ENCODE data around the gene RNF207. TPM values are rescaled to one million over a fixed set of nuclear protein-coding genes. Genes with fewer than 3 reads are reported as not detected.

RNF207 gene
- 0.32 and 0.84 TPM in 2 replicates for total RNA-seq (2014; rRNA removed; shearing (Covaris generic))
- 0.34 and 0.88 TPM in 2 replicates for polyA plus RNA-seq (2015; cell fraction: cytosol; rRNA removed)
- polyA plus RNA-seq (2015; cell fraction: nucleus; rRNA removed), result 11.3 and 30.5 TPM in 2 replicates

DNA sequence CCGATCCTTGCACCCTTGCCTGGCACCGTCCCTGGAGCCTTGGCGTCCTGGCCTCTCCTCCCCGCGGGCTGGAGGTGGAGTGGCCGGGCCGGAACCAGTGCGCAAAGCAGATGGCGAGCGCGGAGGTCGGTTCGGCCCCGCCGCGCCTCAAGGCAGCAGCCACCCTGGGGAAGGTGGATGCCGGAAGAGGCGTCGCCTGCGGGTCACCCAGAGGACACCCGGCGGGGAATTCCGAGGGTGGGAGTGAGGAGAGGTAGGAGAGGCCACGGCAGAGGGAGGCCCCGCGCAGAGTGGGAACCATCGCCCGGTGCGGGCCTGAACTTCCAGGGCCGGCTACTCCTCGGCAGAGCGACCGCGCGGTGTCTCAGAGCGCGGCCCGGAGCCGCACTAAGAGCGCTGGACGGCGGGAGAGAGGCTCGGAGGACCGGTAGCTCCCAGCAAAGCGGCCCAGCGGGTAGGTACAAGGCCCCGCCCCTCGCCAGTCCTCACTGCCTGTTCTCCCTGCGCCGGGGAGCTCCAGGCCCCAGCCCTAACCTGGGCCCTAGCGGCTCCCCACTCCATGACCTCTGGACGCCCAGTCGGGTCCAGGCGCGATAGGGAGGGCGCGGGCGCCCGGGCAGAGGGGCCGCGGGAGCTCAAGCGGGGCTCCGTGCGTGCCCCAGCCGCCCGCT, at the start of gene RNF207:
TSS of gene RNF207 (plus strand) at position 271 of the 671 bp plus-strand sequence. CDS start 417 bp downstream, outside the sequence.
- no peak for DNase-seq (ENCODE audit: low read depth)

DNA sequence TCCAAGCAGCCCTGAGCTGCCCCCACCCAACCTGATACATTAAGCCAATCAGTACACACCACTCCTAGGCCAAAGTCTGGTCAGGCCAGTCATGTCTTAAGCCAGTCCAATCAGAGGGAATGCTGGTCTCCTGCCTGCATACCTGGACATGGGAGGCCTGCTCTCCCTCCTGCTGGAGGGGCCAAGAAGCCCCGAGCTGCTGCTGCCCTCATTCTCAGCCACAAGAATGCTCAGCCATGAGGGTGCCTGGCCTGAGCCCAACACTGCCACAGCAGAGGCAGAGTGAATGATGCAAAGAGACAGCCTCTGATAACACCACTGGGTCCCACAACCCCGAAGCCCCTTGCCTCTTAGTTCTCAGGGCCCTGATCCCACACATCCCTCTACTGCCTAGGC, 48.8 kb upstream of the RNF207 start:
- peak; percentile 42 for DNase-seq (ENCODE audit: low read depth)

- peak; percentile 91 for DNase-seq (ENCODE audit: low read depth)
Observed at GRCh38 chr1:6157528-6158174, 48.3 kb upstream of the RNF207 start.

- no peak for DNase-seq (ENCODE audit: low read depth)
Observed at GRCh38 chr1:6158181-6158580, 47.7 kb upstream of the RNF207 start.

- DNase-seq (ENCODE audit: low read depth), result no peak
Observed at GRCh38 chr1:6162341-6162740, 43.6 kb upstream of the RNF207 start.

DNA sequence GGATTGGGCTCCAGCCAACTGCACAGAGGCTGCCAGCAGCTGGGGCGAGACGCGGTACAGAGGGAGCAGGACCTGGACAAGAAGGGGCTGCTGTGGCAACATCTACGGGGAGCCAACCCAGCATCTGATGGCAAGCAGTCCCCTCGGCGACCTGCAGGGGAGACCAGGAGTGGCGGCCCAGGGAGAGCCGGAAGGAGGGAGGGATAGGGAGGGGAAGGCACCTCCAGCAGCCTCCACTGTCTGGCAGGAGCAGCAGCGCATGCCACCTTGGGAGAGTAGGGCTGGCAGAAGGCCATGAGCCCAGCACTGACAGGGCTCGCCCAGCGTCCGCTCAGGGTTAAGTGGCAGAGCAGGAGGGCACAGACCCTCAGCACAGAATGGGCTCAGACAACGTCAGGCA, 43.1 kb upstream of the RNF207 start:
- no peak for DNase-seq (ENCODE audit: low read depth)

- no peak for DNase-seq (ENCODE audit: low read depth)
Observed at GRCh38 chr1:6163191-6163972, 42.5 kb upstream of the RNF207 start.

DNA sequence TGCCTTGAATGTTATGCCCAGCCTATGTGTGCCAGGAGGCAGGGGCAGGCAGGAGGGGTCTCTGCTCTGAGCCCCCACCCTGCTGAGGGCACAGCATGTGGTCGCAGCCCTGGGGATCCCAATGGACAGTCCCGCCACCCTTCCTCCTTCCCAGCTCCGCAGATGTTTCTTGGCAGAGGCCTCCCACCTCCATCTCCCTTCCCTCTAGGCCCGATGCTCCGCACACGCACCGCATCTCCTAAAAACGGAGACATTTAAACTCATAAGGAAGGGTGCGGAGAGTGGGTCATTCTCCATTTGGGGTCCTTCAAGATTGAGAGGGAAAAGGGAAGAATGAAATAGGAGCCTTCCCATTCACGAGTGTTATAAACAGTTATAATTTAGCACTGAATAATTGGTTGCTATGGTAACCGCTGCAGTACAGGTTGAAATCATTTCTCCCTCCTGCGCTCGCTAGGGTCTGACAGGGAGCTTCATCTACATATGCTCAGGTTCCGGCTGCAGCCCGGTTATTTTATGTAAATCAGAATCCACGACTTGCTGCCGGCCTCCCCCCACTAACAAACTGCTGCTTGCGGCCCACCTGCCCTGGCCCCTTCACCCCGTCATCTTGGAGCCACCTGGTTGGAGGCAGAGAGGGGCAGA, 41.8 kb upstream of the RNF207 start:
- no peak for DNase-seq (ENCODE audit: low read depth)

- DNase-seq (ENCODE audit: low read depth), result no peak
Observed at GRCh38 chr1:6165027-6165426, 40.9 kb upstream of the RNF207 start.

DNA sequence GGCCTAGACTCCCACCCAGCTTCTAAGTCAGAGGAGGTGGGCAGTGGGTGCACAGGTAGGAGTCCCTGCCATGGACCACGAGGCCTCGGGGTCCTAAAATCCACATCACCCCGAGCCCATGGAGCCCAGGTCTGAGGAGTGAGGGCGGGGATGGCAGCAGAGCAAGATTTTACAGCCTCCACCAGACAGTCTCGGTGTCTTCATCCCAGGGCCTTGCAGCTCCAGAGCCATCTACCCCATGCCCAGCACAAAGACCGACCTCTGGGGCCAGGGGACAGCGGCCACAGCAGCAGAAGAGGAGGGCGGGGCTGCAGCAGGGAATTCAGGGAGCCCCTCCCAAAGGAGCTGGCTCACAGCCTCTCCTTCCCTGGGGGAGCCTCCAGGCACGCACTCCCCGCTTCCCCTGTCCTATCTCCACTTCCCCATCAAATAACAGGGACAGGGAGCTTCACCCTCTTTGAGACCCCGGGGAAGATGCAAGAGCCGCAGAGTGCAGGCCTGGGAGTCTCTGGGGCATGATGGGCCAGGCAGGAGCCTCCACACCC, 40.4 kb upstream of the RNF207 start:
- DNase-seq (ENCODE audit: low read depth), result no peak

GRCh38 chr1:6166221-6166620, 39.7 kb upstream of the RNF207 start:
- no peak for DNase-seq (ENCODE audit: low read depth)

DNA sequence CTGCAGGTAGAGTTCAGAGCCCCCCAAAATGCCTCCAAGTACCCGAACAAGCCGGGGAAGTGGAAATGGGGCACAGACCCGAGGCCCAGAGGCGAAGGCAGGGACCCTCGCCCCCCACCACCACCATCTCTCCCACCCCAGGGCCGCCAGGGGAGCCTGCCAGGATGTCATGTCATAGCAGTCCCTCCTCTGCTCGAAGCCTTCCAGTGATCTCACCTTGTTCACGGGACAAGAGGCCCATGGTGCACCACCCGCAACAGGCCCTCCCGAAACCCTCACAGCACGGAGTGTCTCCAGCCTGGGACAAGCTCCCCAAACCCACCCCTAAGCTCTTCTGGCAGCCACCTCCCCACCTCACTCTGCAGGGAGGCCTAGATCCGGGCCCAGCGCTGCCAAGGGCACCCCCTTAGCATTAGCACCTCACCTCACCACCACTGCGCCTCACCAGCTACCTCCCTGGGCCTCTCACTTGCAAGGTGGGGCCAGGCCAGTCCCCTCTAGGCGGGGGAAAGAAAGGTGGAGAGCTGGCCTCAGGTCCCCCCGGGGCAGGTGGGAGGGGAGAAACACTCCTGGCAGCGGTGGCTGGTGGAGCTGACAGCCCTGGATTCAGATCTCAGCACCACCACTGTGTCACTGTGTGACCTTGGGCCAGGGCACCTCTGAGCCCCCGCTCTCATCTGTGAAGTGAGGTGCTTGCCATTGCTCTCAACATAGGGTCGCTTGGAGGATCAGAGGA, 39.1 kb upstream of the RNF207 start:
- DNase-seq (ENCODE audit: low read depth), result no peak

DNA sequence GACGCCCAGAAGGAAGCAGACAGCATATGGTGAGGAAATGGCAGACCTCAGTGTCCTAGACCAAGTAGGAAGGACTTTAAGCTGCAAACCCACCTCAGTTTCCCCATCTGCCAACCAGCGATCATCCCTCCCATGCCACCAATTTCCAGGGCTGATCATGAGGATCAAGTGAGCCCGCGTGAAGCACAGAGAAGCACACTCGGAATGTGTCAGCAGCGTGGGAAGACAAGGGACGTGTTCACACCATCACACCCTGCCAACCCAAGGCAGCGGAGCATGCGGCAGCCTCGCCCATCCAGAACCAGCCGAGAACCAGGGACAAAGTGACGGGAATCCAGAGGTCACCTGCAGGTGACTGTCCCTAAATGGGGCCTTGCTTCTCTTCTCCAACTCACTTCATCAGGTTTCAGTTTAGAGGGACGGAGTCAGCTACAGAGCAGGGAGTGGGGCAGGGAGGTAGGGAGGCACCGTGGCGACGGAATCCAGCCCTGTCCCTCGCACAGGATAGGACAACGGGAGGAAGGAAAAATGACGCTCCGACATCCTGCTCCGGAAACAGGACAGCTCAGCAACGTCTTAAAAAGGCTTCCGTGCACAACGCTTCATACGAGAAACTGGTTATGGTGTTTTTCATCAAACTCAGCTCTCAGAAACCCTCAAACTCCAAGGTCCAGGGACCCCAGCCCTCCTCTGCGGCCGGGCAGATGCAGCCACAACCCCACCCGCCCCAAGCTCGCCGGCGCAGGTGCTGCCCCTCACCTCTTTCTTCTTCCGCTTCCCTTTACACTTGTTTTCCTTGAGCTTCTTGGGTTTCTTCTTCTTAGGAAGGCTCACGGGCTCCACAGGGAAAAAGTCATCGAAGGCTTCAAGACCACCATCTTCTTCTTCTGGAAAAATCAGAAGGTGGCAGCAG, 38.3 kb upstream of the RNF207 start:
- DNase-seq (ENCODE audit: low read depth), result no peak

- no peak for DNase-seq (ENCODE audit: low read depth)
Observed at GRCh38 chr1:6168947-6169586, 36.9 kb upstream of the RNF207 start.

DNA sequence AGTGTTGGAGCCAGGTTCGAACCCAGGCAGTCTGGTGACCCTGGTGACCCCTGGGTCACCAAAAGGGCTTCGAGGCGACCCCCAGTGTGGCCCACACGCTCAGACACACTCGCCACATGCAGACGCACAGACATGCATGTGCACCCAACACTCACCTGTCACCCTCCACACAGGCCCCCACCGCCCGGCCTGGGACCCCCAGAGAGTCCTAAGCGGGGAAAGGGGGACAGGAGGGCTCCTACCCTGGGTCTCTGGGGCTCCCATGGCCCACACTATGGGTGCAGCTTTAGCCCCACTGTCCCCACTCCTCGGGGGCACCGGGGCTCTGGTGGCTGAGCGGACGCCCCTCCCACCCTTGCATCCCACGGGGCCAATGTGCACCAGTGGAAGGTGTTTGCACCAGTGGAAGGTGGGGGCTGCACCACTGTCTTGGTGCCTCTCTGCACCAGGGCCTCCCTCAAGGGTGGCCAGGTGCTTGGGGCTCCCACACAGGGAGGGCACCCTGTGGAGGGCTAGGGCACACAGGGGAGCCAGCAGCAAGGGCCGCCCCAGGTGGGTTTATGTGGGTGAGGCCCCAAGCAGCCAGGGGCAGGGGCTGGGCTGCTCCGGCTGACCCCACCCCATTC, 35.7 kb upstream of the RNF207 start:
- DNase-seq (ENCODE audit: low read depth), result no peak

GRCh38 chr1:6170742-6171201, 35.1 kb upstream of the RNF207 start:
- no peak for DNase-seq (ENCODE audit: low read depth)

DNA sequence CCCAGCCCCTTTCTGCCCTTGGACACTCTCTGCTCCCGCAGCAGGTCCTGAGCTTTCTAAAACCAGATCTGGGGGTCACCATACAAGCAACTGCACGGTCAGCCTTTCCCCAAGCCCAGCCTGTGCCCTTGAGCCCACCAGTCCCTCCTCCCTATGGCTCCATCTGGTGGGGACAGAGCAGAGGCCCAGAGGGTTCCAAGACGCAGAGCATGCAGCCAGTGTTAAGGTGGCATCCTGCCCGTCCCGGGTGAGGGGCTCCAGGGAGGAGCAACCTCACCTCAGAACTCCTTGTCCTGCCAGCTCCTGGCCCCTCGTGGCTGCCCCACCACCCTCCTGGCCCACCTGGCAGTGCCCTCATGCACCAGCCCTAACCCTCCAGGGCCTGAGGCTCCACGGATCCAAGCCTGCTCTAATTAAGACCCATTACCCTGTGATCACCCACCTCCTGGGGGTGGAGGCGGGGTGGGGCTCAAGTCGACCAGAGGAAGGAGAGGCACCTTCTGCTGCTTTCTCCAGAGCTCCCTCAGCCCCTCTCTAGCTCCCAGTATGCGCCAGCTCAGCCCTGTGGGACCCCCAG, 34.3 kb upstream of the RNF207 start:
- no peak for DNase-seq (ENCODE audit: low read depth)

- no peak for DNase-seq (ENCODE audit: low read depth)
Observed at GRCh38 chr1:6172549-6172948, 33.4 kb upstream of the RNF207 start.
